Endothelial cell of umbilical vein (primary cell): Measurements from ENCODE around the gene TRIM47.

ENCODE experiments used
- EZH2 ChIP-seq: IDR thresholded peaks from 2 replicates; pipeline ENCODE4 v1.6.1; 2012; ENCODE audit warnings: borderline replicate concordance, low read depth, mild to moderate bottlenecking, moderate library complexity, low read length, inconsistent platforms; ENCODE audit not compliant: severe bottlenecking
- POLR2A ChIP-seq: IDR thresholded peaks from 2 replicates; pipeline ENCODE4 v1.6.1; 2012; ENCODE audit warnings: low read depth, mild to moderate bottlenecking, control low read depth, low read length
- TF ChIP-seq, protein P1 (sequence below), 2 donors: IDR thresholded peaks; 1 replicate in 1 of 2; 2 replicates in 1 of 2; pipeline ENCODE4 v1.5.1; 2011; ENCODE audit warnings: low read length in 2 of 2, mild to moderate bottlenecking in 2 of 2, moderate library complexity in 2 of 2, control low read depth in 1 of 2, inconsistent platforms in 1 of 2, low read depth in 1 of 2; ENCODE audit not compliant: insufficient read depth in 1 of 2; ENCODE audit errors: extremely low read depth in 1 of 2

GRCh38 chr17:75899353-75899752 is 21.0 kb upstream of the TRIM47 start:
- TF ChIP-seq EZH2 (no peak), POLR2A (no peak)
- TF ChIP-seq, protein P1, sequence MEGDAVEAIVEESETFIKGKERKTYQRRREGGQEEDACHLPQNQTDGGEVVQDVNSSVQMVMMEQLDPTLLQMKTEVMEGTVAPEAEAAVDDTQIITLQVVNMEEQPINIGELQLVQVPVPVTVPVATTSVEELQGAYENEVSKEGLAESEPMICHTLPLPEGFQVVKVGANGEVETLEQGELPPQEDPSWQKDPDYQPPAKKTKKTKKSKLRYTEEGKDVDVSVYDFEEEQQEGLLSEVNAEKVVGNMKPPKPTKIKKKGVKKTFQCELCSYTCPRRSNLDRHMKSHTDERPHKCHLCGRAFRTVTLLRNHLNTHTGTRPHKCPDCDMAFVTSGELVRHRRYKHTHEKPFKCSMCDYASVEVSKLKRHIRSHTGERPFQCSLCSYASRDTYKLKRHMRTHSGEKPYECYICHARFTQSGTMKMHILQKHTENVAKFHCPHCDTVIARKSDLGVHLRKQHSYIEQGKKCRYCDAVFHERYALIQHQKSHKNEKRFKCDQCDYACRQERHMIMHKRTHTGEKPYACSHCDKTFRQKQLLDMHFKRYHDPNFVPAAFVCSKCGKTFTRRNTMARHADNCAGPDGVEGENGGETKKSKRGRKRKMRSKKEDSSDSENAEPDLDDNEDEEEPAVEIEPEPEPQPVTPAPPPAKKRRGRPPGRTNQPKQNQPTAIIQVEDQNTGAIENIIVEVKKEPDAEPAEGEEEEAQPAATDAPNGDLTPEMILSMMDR (IDR thresholded peaks at IDR 0.05; ENCODE audit: extremely low read depth in 1 of 2, insufficient read depth in 1 of 2, low read depth in 1 of 2, low read length in 2 of 2) = no peak
